DOHH2 (cell line): Measurements from ENCODE around the gene UBE4B.

ENCODE experiments used
- H3F3A ChIP-seq: fragments of 200-600 bp; sonication (generic), shearing (Covaris generic); 2 replicates; pipeline ENCODE4 v1.6.0; 2016; ENCODE audit warnings: antibody characterized with exemption, mild to moderate bottlenecking; ENCODE audit not compliant: control insufficient read depth, insufficient read depth
- H3K27ac ChIP-seq: fragments of 200-600 bp; sonication (generic); 2 replicates; pipeline ENCODE4 v1.5.1; 2014; ENCODE audit warnings: low read depth, mild to moderate bottlenecking, low read length, moderate library complexity
- H3K27me3 ChIP-seq: fragments of 200-600 bp; sonication (generic); 2 replicates; pipeline ENCODE4 v1.6.1; 2014; ENCODE audit warnings: mild to moderate bottlenecking, low read length, mixed read lengths; ENCODE audit not compliant: control insufficient read depth
- H3K36me3 ChIP-seq: fragments of 200-600 bp; sonication (generic); 2 replicates; pipeline ENCODE4 v1.6.1; 2014; ENCODE audit warnings: mild to moderate bottlenecking, low read length, moderate library complexity, mixed read lengths; ENCODE audit not compliant: control insufficient read depth
- H3K4me1 ChIP-seq: fragments of 200-600 bp; sonication (generic); 2 replicates; pipeline ENCODE4 v1.6.1; 2014; ENCODE audit warnings: mild to moderate bottlenecking, low read length, mixed read lengths; ENCODE audit not compliant: control insufficient read depth
- H3K4me2 ChIP-seq: fragments of 200-600 bp; sonication (generic); 2 replicates; pipeline ENCODE4 v1.6.0; 2014; ENCODE audit warnings: mild to moderate bottlenecking, low read length, moderate library complexity
- H3K4me3 ChIP-seq: fragments of 200-600 bp; sonication (generic); 2 replicates; pipeline ENCODE4 v1.5.1; 2014; ENCODE audit warnings: mild to moderate bottlenecking, low read length, mixed read lengths
- H3K79me2 ChIP-seq: fragments of 200-600 bp; sonication (generic); 2 replicates; pipeline ENCODE4 v1.6.1; 2014; ENCODE audit warnings: mild to moderate bottlenecking, low read length, mixed read lengths; ENCODE audit not compliant: control insufficient read depth
- H3K9me2 ChIP-seq: fragments of 200-600 bp; sonication (generic); replicated peaks from 2 replicates; pipeline ENCODE4 v1.6.1; 2014; ENCODE audit warnings: mild to moderate bottlenecking, low read length, mixed read lengths; ENCODE audit not compliant: control insufficient read depth
- H3K9me3 ChIP-seq: fragments of 200-600 bp; sonication (generic); 2 replicates; pipeline ENCODE4 v1.6.1; 2014; ENCODE audit warnings: antibody characterized with exemption, low read length, mixed read lengths; ENCODE audit not compliant: control insufficient read depth, insufficient read depth
- H4K20me1 ChIP-seq: fragments of 200-600 bp; sonication (generic); 2 replicates; pipeline ENCODE4 v1.6.0; 2014; ENCODE audit warnings: low read depth, mild to moderate bottlenecking, antibody characterized with exemption, low read length, moderate library complexity; ENCODE audit not compliant: control insufficient read depth, insufficient read depth
- CTCF ChIP-seq: fragments of 200-600 bp; sonication (generic); IDR thresholded peaks from one replicate; pipeline ENCODE4 v1.5.1; 2014; ENCODE audit warnings: antibody characterized with exemption, mild to moderate bottlenecking, low read depth, low read length; ENCODE audit not compliant: poor library complexity, severe bottlenecking
- EZH2phosphoT487 ChIP-seq: fragments of 200-600 bp; sonication (generic); IDR thresholded peaks from 2 replicates; pipeline ENCODE4 v1.6.1; 2017; ENCODE audit warnings: borderline replicate concordance, mild to moderate bottlenecking, antibody characterized with exemption, low read length, moderate library complexity, mixed read lengths

The UBE4B gene

GRCh38 chr1:10185759-10186158 is 153.0 kb downstream of the UBE4B start:
- Histone ChIP-seq H3K36me3 (no peaks in the 10 kb centered on the region), H3K4me3 (no peak overlapping the region), H3K27me3 (no peaks in the 10 kb centered on the region), H3K79me2 (no peaks in the 10 kb centered on the region), H3K9me2 (no peaks in the 10 kb centered on the region), H3K4me1 (no peaks in the 10 kb centered on the region), H3K9me3 (no peaks in the 10 kb centered on the region), H3K4me2 (no peak overlapping the region), H3K27ac (no peak overlapping the region), H4K20me1 (no peaks in the 10 kb centered on the region), H3F3A (no peaks in the 10 kb centered on the region; the same call in 1 of the 2 replicates)
- no peak for TF ChIP-seq CTCF
- no peak for TF ChIP-seq EZH2phosphoT487

DNA sequence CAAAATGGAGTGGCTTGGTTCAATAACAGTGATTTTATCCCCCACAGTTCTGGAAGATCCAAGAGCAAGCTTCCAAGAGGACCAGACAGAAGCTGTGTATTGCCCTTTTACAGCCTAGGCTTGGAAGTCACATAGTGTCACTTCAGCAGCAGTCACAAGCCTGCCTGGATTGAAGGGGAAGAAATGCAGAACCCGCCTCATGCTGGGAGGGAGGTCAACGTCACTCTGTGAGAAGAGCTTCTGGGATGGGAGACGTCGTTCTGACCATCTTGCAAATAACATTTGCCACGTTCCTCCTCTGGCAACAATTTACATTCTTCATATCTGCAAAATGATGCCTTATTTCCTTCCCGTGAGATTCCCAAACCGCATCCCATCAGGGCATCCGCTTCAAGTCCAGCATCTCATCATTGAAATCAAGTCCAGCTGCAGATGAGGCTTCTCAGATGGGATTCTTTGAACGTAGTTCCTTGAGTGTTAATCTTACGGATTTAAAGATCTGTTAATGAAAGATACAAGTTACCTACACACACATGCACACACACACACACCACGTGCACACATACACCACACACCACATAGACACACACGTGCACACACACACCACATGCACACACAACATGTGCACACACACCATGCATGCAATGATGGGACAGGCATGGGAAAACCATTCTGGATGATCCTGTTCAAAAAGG is 153.7 kb downstream of the UBE4B start:
- no peaks in the 10 kb centered on the region for H3K4me1 ChIP-seq
- no peak for TF ChIP-seq CTCF
- TF ChIP-seq EZH2phosphoT487, result no peak
- H3F3A ChIP-seq, result no peaks in the 10 kb centered on the region; the same call in 1 of the 2 replicates
- H3K27ac ChIP-seq, result no peak overlapping the region
- no peaks in the 10 kb centered on the region for H3K27me3 ChIP-seq
- no peaks in the 10 kb centered on the region for H4K20me1 ChIP-seq
- H3K9me3 ChIP-seq, result no peaks in the 10 kb centered on the region
- no peak overlapping the region for H3K4me3 ChIP-seq
- no peaks in the 10 kb centered on the region for H3K36me3 ChIP-seq
- no peaks in the 10 kb centered on the region for H3K79me2 ChIP-seq
- no peaks in the 10 kb centered on the region for H3K9me2 ChIP-seq
- no peak overlapping the region for H3K4me2 ChIP-seq

- Histone ChIP-seq H3K4me3 (no peak overlapping the region), H3K9me2 (no peaks in the 10 kb centered on the region), H3F3A (no peaks in the 10 kb centered on the region; the same call in 1 of the 2 replicates), H3K79me2 (no peaks in the 10 kb centered on the region), H4K20me1 (no peaks in the 10 kb centered on the region), H3K4me1 (no peaks in the 10 kb centered on the region), H3K36me3 (no peaks in the 10 kb centered on the region), H3K4me2 (no peak overlapping the region), H3K9me3 (no peaks in the 10 kb centered on the region), H3K27ac (no peak overlapping the region), H3K27me3 (no peaks in the 10 kb centered on the region)
- TF ChIP-seq EZH2phosphoT487 (no peak), CTCF (no peak)
Measured at GRCh38 chr1:10187026-10187334, 154.2 kb downstream of the UBE4B start.
